ENCODE data around the gene MGAT4B. TPM values are rescaled to one million over a fixed set of nuclear protein-coding genes. Genes with fewer than 3 reads are reported as not detected.
"Not testable (repeated sequence)": the region's sequence is repeated elsewhere in the genome, so short reads cannot be mapped to it uniquely, and the experiment has no call there.

MGAT4B gene
- total RNA-seq, 1 donor from 2014 or later: 99.8 TPM

- intact Hi-C loops (cut with micrococcal nuclease): loop anchor here (1.0 to 5.0 kb wide), 7 partner anchors 10 to 275 kb away; partner anchors contain the start of genes CANX, MAML1, RNF130 and RUFY1
Observed at GRCh38 chr5:179796877-179797608, 9.6 kb downstream of the MGAT4B start.

GRCh38 chr5:179795863-179796833 is 10.5 kb downstream of the MGAT4B start:
- intact Hi-C loops (cut with micrococcal nuclease): loop anchor here (1.0 to 5.0 kb wide), 7 partner anchors 11 to 276 kb away; partner anchors contain the start of genes CANX, MAML1, RNF130 and RUFY1

- intact Hi-C loops (cut with micrococcal nuclease): loop anchor here (5.0 kb wide), 2 partner anchors 243 to 277 kb away; partner anchors contain the start of genes RNF130 and RUFY1
Observed at GRCh38 chr5:179795049-179795862, 11.4 kb downstream of the MGAT4B start.

- intact Hi-C loops (cut with micrococcal nuclease): no loop called here
Observed at GRCh38 chr5:179794575-179794974, 12.1 kb downstream of the MGAT4B start.

- intact Hi-C loops (cut with micrococcal nuclease): no loop called here
Observed at GRCh38 chr5:179794171-179794570, 12.5 kb downstream of the MGAT4B start.

- intact Hi-C loops (cut with micrococcal nuclease): no loop called here
Observed at GRCh38 chr5:179793468-179794139, 13.1 kb downstream of the MGAT4B start, which contains the start of gene LTC4S. Gene LTC4S (plus strand): TSS chr5:179793986. CDS start chr5:179794081, 95 bp downstream.

GRCh38 chr5:179792612-179793467 is 13.8 kb downstream of the MGAT4B start:
- intact Hi-C loops (cut with micrococcal nuclease): no loop called here

- intact Hi-C loops (cut with micrococcal nuclease): no loop called here
Observed at GRCh38 chr5:179791881-179792611, 14.6 kb downstream of the MGAT4B start.

GRCh38 chr5:179789278-179789677 is 17.4 kb downstream of the MGAT4B start:
- intact Hi-C loops (cut with micrococcal nuclease): not testable (repeated sequence)

GRCh38 chr5:179788193-179788854 is 18.3 kb downstream of the MGAT4B start:
- intact Hi-C loops (cut with micrococcal nuclease): no loop called here

GRCh38 chr5:179786861-179787260 is 19.8 kb downstream of the MGAT4B start:
- intact Hi-C loops (cut with micrococcal nuclease): no loop called here

GRCh38 chr5:179783128-179783527 is 23.5 kb downstream of the MGAT4B start:
- intact Hi-C loops (cut with micrococcal nuclease): no loop called here

GRCh38 chr5:179781846-179782245 is 24.8 kb downstream of the MGAT4B start:
- intact Hi-C loops (cut with micrococcal nuclease): no loop called here

- intact Hi-C loops (cut with micrococcal nuclease): no loop called here
Observed at GRCh38 chr5:179780362-179780761, 26.3 kb downstream of the MGAT4B start.

- intact Hi-C loops (cut with micrococcal nuclease): no loop called here
Observed at GRCh38 chr5:179779826-179780225, 26.8 kb downstream of the MGAT4B start.

GRCh38 chr5:179778591-179778990 is 28.1 kb downstream of the MGAT4B start:
- intact Hi-C loops (cut with micrococcal nuclease): no loop called here

GRCh38 chr5:179777909-179778308 is 28.8 kb downstream of the MGAT4B start:
- intact Hi-C loops (cut with micrococcal nuclease): no loop called here

GRCh38 chr5:179777456-179777855 is 29.2 kb downstream of the MGAT4B start:
- intact Hi-C loops (cut with micrococcal nuclease): no loop called here
